Osteoblast (primary cell): ENCODE data around the gene CRELD2. TPM values are rescaled to one million over a fixed set of nuclear protein-coding genes. Genes with fewer than 3 reads are reported as not detected.

Experiments
- DNase-seq: peaks from one replicate; pipeline ENCODE4 v3.0.0; 2011; ENCODE audit warnings: low spot score, mixed read lengths; ENCODE audit not compliant: insufficient read length; ENCODE audit errors: missing footprints
- H2AFZ ChIP-seq: 2 replicates; pipeline ENCODE4 v1.6.0; 2011; ENCODE audit warnings: mild to moderate bottlenecking, low read length
- H3K27ac ChIP-seq: 2 replicates; pipeline ENCODE4 v1.5.1; 2011; ENCODE audit warnings: mild to moderate bottlenecking, low read depth, low read length, moderate library complexity
- H3K27me3 ChIP-seq: 2 replicates; pipeline ENCODE4 v1.6.0; 2012; ENCODE audit warnings: mild to moderate bottlenecking, control low read depth, inconsistent platforms, low read length, moderate library complexity; ENCODE audit not compliant: insufficient read depth
- H3K36me3 ChIP-seq: 2 replicates; pipeline ENCODE4 v1.5.1; 2011; ENCODE audit warnings: mild to moderate bottlenecking, low read length, control low read depth, moderate library complexity; ENCODE audit not compliant: insufficient read depth
- H3K4me1 ChIP-seq: 2 replicates; pipeline ENCODE4 v1.5.1; 2011; ENCODE audit warnings: mild to moderate bottlenecking, low read length, control low read depth, moderate library complexity; ENCODE audit not compliant: insufficient read depth
- H3K4me2 ChIP-seq: 2 replicates; pipeline ENCODE4 v1.6.0; 2011; ENCODE audit warnings: mild to moderate bottlenecking, low read length; ENCODE audit not compliant: insufficient read depth
- H3K4me3 ChIP-seq: fragments of 200-600 bp; sonication (generic); 3 replicates; pipeline ENCODE4 v1.5.1; 2012; ENCODE audit warnings: mild to moderate bottlenecking, low read length, inconsistent platforms; ENCODE audit not compliant: insufficient read depth
- H3K79me2 ChIP-seq: 2 replicates; pipeline ENCODE4 v1.6.0; 2012; ENCODE audit warnings: mild to moderate bottlenecking, low read length, control low read depth, inconsistent platforms; ENCODE audit not compliant: insufficient read depth
- H3K9me3 ChIP-seq: 2 replicates; pipeline ENCODE4 v1.5.1; 2011; ENCODE audit warnings: low read depth, low read length, control low read depth
- H4K20me1 ChIP-seq: 2 replicates; pipeline ENCODE4 v1.6.0; 2012; ENCODE audit warnings: mild to moderate bottlenecking, low read length, control low read depth; ENCODE audit not compliant: insufficient read depth
- total RNA-seq: library from RNA; depleted of rRNA; stranded (reverse); fragments of >200 nt; gene quantifications from 2 replicates; pipeline ENCODE4 v1.2.3, GENCODE V29; 2012
- TF ChIP-seq, protein P1 (sequence below): IDR thresholded peaks from 2 replicates; pipeline ENCODE4 v1.5.1; 2011; ENCODE audit warnings: mild to moderate bottlenecking, low read depth, low read length, moderate library complexity; ENCODE audit errors: extremely low read depth

The CRELD2 gene
- total RNA-seq, 1 donor = 31.1 TPM

- DNase-seq = no peak
- Histone ChIP-seq H3K4me3 (no peak overlapping the region), H3K4me1 (peaks cover 11% of the 10 kb centered on the region), H4K20me1 (peaks cover 11% of the 10 kb centered on the region), H3K9me3 (no peaks in the 10 kb centered on the region), H3K36me3 (peaks cover 3% of the 10 kb centered on the region), H2AFZ (no peak overlapping the region), H3K27ac (no peak overlapping the region), H3K79me2 (peaks cover 14% of the 10 kb centered on the region), H3K4me2 (no peak overlapping the region), H3K27me3 (no peaks in the 10 kb centered on the region)
- TF ChIP-seq, protein P1, sequence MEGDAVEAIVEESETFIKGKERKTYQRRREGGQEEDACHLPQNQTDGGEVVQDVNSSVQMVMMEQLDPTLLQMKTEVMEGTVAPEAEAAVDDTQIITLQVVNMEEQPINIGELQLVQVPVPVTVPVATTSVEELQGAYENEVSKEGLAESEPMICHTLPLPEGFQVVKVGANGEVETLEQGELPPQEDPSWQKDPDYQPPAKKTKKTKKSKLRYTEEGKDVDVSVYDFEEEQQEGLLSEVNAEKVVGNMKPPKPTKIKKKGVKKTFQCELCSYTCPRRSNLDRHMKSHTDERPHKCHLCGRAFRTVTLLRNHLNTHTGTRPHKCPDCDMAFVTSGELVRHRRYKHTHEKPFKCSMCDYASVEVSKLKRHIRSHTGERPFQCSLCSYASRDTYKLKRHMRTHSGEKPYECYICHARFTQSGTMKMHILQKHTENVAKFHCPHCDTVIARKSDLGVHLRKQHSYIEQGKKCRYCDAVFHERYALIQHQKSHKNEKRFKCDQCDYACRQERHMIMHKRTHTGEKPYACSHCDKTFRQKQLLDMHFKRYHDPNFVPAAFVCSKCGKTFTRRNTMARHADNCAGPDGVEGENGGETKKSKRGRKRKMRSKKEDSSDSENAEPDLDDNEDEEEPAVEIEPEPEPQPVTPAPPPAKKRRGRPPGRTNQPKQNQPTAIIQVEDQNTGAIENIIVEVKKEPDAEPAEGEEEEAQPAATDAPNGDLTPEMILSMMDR = no peak
Measured at GRCh38 chr22:49957826-49958365, 39.5 kb downstream of the CRELD2 start.

DNA sequence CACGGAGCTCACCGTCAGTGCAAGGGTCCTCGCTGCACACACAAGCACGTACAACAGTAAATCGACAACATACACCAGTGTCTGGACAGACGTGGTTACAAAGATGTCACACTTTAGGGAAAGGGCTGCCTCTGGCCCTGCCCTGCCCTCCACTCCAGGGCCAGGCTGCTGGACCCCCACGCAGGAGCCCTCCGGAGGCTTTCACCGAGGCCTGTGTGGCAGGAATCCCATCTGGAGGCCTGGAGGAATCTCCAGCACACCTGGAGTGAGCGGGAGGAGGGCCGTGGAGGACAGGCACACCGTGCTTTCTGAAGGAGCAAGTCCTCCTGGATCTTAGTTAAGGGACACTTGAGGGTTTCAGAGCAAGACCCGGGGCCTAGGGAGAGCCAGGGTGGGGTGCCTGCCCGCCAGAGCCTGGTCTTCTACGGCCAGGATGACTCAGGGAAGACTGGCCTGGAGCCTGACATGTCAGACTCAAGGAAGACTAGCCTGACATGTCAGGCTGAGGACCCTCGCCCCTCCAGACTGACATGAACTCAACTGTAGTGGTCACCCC, 40.0 kb downstream of the CRELD2 start:
- H3K4me3 ChIP-seq = no peak overlapping the region
- no peaks in the 10 kb centered on the region for H3K27me3 ChIP-seq
- no peaks in the 10 kb centered on the region for H3K9me3 ChIP-seq
- H4K20me1 ChIP-seq = peaks cover 11% of the 10 kb centered on the region
- peaks cover 16% of the 10 kb centered on the region for H3K4me1 ChIP-seq
- no peak overlapping the region for H3K4me2 ChIP-seq
- H3K27ac ChIP-seq = no peak overlapping the region
- H3K36me3 ChIP-seq = peaks cover 9% of the 10 kb centered on the region
- no peak for DNase-seq
- peaks cover 20% of the 10 kb centered on the region for H3K79me2 ChIP-seq
- no peak overlapping the region for H2AFZ ChIP-seq
- TF ChIP-seq, protein P1 = no peak

- Histone ChIP-seq H3K9me3 (no peaks in the 10 kb centered on the region), H3K4me1 (peaks cover 17% of the 10 kb centered on the region), H4K20me1 (peaks cover 13% of the 10 kb centered on the region), H3K36me3 (peaks cover 14% of the 10 kb centered on the region), H3K27me3 (no peaks in the 10 kb centered on the region), H3K27ac (no peak overlapping the region), H3K4me3 (peak overlapping the region; percentile 78), H3K79me2 (peaks cover 27% of the 10 kb centered on the region), H3K4me2 (peak overlapping the region; percentile 84), H2AFZ (no peak overlapping the region)
- TF ChIP-seq, protein P1 = no peak
- no peak for DNase-seq
Measured at GRCh38 chr22:49958931-49959781, 40.7 kb downstream of the CRELD2 start.

GRCh38 chr22:49959782-49960158, 41.3 kb downstream of the CRELD2 start:
- Histone ChIP-seq H3K4me2 (peak overlapping the region; percentile 84), H3K27ac (peak overlapping the region; percentile 32), H2AFZ (peak overlapping the region; percentile 72), H3K79me2 (peaks cover 32% of the 10 kb centered on the region), H4K20me1 (peaks cover 13% of the 10 kb centered on the region), H3K9me3 (no peaks in the 10 kb centered on the region), H3K4me3 (peak overlapping the region; percentile 78), H3K4me1 (peaks cover 17% of the 10 kb centered on the region), H3K36me3 (peaks cover 14% of the 10 kb centered on the region), H3K27me3 (no peaks in the 10 kb centered on the region)
- TF ChIP-seq, protein P1 = no peak
- peak; percentile 98 for DNase-seq
